Stimulated activated CD8-positive, alpha-beta memory T cell treated with anti-CD3 and anti-CD28 coated beads, Interleukin-7, amount 100 ng/mL, for 24 hours (primary cell): Measurements from ENCODE around the gene SMARCAL1.
"Not testable (repeated sequence)": the region's sequence is repeated elsewhere in the genome, so short reads cannot be mapped to it uniquely, and the experiment has no call there.

ENCODE experiments used
- DNase-seq: peaks from one replicate; pipeline ENCODE4 v3.0.0-alpha.2; 2020; ENCODE audit warnings: low read depth

Gene SMARCAL1

GRCh38 chr2:216502381-216503158, 90.3 kb downstream of the SMARCAL1 start:
- no peak for DNase-seq

- DNase-seq, result no peak
These were observed 90.9 kb downstream of the SMARCAL1 start for GRCh38 chr2:216503159-216503629.

GRCh38 chr2:216503697-216504375, 91.6 kb downstream of the SMARCAL1 start:
- no peak for DNase-seq

- DNase-seq, result no peak
These were observed 92.1 kb downstream of the SMARCAL1 start for GRCh38 chr2:216504376-216504762.

GRCh38 chr2:216505133-216506106, 93.1 kb downstream of the SMARCAL1 start:
- no peak for DNase-seq

GRCh38 chr2:216507220-216508160, 95.2 kb downstream of the SMARCAL1 start:
- no peak for DNase-seq

GRCh38 chr2:216508229-216508628, 95.9 kb downstream of the SMARCAL1 start:
- DNase-seq, result no peak

GRCh38 chr2:216516730-216517350, 104.6 kb downstream of the SMARCAL1 start:
- DNase-seq, result no peak

GRCh38 chr2:216517447-216518225, 105.4 kb downstream of the SMARCAL1 start:
- DNase-seq, result no peak

GRCh38 chr2:216518566-216519119, 106.4 kb downstream of the SMARCAL1 start:
- DNase-seq, result not testable (repeated sequence)

- DNase-seq, result peak; percentile 13
These were observed 107.0 kb downstream of the SMARCAL1 start for GRCh38 chr2:216519154-216519762.

GRCh38 chr2:216520112-216520511, 107.8 kb downstream of the SMARCAL1 start:
- no peak for DNase-seq

GRCh38 chr2:216522892-216523502, 110.7 kb downstream of the SMARCAL1 start:
- no peak for DNase-seq

- no peak for DNase-seq
These were observed 113.7 kb downstream of the SMARCAL1 start for GRCh38 chr2:216525972-216526371.

GRCh38 chr2:216526939-216527338, 114.7 kb downstream of the SMARCAL1 start:
- DNase-seq, result no peak

GRCh38 chr2:216527600-216527999, 115.3 kb downstream of the SMARCAL1 start:
- DNase-seq, result no peak

GRCh38 chr2:216532562-216532961, 120.3 kb downstream of the SMARCAL1 start:
- no peak for DNase-seq
